GM23338 (cell line): ENCODE data around the gene LRSAM1. TPM values are rescaled to one million over a fixed set of nuclear protein-coding genes. Genes with fewer than 3 reads are reported as not detected.

Source experiments
- ATAC-seq: fragments of 200-7000 bp; cut with Tn5 transposase; 3 replicates; pipeline ENCODE4 v1.9.1; 2020
- DNase-seq: peaks from one replicate; pipeline ENCODE4 v3.0.0-alpha.2; 2015; ENCODE audit warnings: low spot score
- H2AFZ ChIP-seq: fragments of 200-600 bp; sonication (generic); 2 replicates; pipeline ENCODE4 v1.8.0; 2016; ENCODE audit warnings: antibody characterized with exemption, mild to moderate bottlenecking, moderate library complexity
- H3F3A ChIP-seq: fragments of 200-600 bp; sonication (generic); replicated peaks from 2 replicates; pipeline ENCODE4 v1.8.0; 2017; ENCODE audit warnings: antibody characterized with exemption, mixed run types, low read depth
- H3K27ac ChIP-seq: fragments of 200-600 bp; sonication (generic); 2 replicates; pipeline ENCODE4 v1.6.1; 2016; ENCODE audit warnings: low read depth
- H3K27me3 ChIP-seq: fragments of 200-600 bp; sonication (generic); 2 replicates; pipeline ENCODE4 v1.8.0; 2016; ENCODE audit warnings: mild to moderate bottlenecking, mixed run types, moderate library complexity; ENCODE audit not compliant: insufficient read depth
- H3K36me3 ChIP-seq: fragments of 200-600 bp; sonication (generic); 2 replicates; pipeline ENCODE4 v1.8.0; 2016; ENCODE audit warnings: mild to moderate bottlenecking; ENCODE audit not compliant: insufficient read depth
- H3K4me1 ChIP-seq: fragments of 200-600 bp; sonication (generic); 2 replicates; pipeline ENCODE4 v1.8.0; 2016; ENCODE audit warnings: mild to moderate bottlenecking, moderate library complexity; ENCODE audit not compliant: insufficient read depth
- H3K4me2 ChIP-seq: fragments of 200-600 bp; sonication (generic); 2 replicates; pipeline ENCODE4 v1.7.1; 2017; ENCODE audit warnings: mixed run types
- H3K4me3 ChIP-seq: fragments of 200-600 bp; sonication (generic); 2 replicates; pipeline ENCODE4 v1.6.1; 2016; ENCODE audit warnings: mixed run types
- H3K79me2 ChIP-seq: fragments of 200-600 bp; sonication (generic); replicated peaks from 2 replicates; pipeline ENCODE4 v1.8.0; 2017; ENCODE audit warnings: mild to moderate bottlenecking; ENCODE audit not compliant: insufficient read depth
- H3K9me2 ChIP-seq: fragments of 200-600 bp; sonication (generic); 2 replicates; pipeline ENCODE4 v1.8.0; 2017; ENCODE audit not compliant: insufficient read depth
- H4K20me1 ChIP-seq: fragments of 200-600 bp; sonication (generic); replicated peaks from 2 replicates; pipeline ENCODE4 v1.8.0; 2017; ENCODE audit warnings: mild to moderate bottlenecking; ENCODE audit not compliant: insufficient read depth
- H3K27ac Mint-ChIP-seq: 2 replicates; pipeline ENCODE4 v1.8.0; 2020; ENCODE audit warnings: inconsistent platforms, mild to moderate bottlenecking, moderate library complexity, mixed read lengths
- H3K27me3 Mint-ChIP-seq: 3 replicates; pipeline ENCODE4 v1.8.0; 2022; ENCODE audit warnings: low read depth, mild to moderate bottlenecking, moderate library complexity, mixed read lengths, inconsistent platforms; ENCODE audit not compliant: insufficient read depth, poor library complexity
- H3K36me3 Mint-ChIP-seq: 3 replicates; pipeline ENCODE4 v1.8.0; 2021; ENCODE audit warnings: low read depth, mild to moderate bottlenecking, inconsistent platforms, moderate library complexity, mixed read lengths
- H3K4me1 Mint-ChIP-seq: 3 replicates; pipeline ENCODE4 v1.8.0; 2020; ENCODE audit warnings: mild to moderate bottlenecking, inconsistent platforms, mixed read lengths
- H3K4me3 Mint-ChIP-seq: 3 replicates; pipeline ENCODE4 v1.8.0; 2021; ENCODE audit warnings: moderate library complexity, mild to moderate bottlenecking, inconsistent platforms, mixed read lengths
- H3K9me3 Mint-ChIP-seq: 3 replicates; pipeline ENCODE4 v1.8.0; 2020; ENCODE audit warnings: moderate library complexity, mild to moderate bottlenecking, inconsistent platforms, mixed read lengths
- NANOG ChIP-seq: IDR thresholded peaks from 2 replicates; pipeline ENCODE4 v1.6.1; 2016; ENCODE audit warnings: antibody characterized with exemption, borderline replicate concordance
- STAT1 ChIP-seq: IDR thresholded peaks from one replicate; pipeline ENCODE4 v1.6.1; 2016; ENCODE audit warnings: antibody characterized with exemption; ENCODE audit not compliant: unreplicated experiment
- ZNF331 ChIP-seq: fragments of 250-450 bp; sonication (Bioruptor Pico); IDR thresholded peaks from 2 replicates; pipeline ENCODE4 v1.5.0; 2020; ENCODE audit warnings: low read depth, mild to moderate bottlenecking, moderate library complexity
- polyA plus RNA-seq: library from polyadenylated mRNA; unstranded; fragments of >200 nt; fragmentation: Nextera tagmentation; extraction: Ambion mirVana; gene quantifications from 2 replicates; pipeline ENCODE4 v1.2.1, GENCODE V29; 2016
- total RNA-seq: library from RNA; depleted of rRNA; stranded (reverse); fragments of >200 nt; shearing (Covaris generic); gene quantifications from 2 replicates; pipeline ENCODE4 v1.2.3, GENCODE V29; 2014
- TF ChIP-seq, protein P1 (sequence below): fragments of 250-450 bp; sonication (Bioruptor Pico); IDR thresholded peaks from 2 replicates; pipeline ENCODE4 v1.5.0; 2020; ENCODE audit warnings: mild to moderate bottlenecking, moderate library complexity
- TF ChIP-seq, protein P2 (sequence below): IDR thresholded peaks from 2 replicates; pipeline ENCODE4 v1.6.1; 2016; ENCODE audit warnings: antibody characterized with exemption

Gene LRSAM1
- total and polyA plus RNA-seq, 2 experiments from 2014 or later, result 12.8 to 21.9 TPM

DNA sequence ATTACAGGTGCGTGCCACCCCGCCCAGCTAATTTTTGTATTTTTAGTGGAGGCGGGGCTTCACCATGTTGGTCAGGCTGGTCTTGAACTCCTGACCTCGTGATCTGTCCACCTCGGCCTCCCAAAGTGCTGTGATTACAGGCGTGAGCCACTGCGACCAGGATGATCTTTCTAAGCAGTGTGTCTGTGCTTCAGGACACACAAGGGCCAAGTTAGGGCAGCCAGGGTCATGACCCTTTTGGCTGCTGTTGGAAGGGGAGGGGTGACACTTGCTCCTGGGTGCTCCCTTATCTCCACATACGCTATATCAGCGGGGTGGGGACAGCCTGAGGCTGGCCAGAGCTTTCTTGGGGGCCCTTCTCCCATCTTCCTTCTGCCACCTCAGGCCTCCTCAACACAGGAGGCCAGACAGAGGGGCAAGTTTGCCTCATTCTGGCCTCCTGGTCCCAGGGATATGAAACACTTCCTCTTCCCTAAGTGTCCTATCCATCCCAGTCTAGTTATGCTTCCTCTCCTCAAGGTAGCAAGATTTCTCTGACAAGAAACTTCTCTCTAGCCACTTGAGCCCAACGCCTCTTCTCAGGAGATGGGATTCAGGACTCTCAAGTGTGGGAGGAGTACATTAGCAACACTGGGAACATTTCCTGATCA is 29.1 kb upstream of the LRSAM1 start (continued):
- TF ChIP-seq, protein P1, sequence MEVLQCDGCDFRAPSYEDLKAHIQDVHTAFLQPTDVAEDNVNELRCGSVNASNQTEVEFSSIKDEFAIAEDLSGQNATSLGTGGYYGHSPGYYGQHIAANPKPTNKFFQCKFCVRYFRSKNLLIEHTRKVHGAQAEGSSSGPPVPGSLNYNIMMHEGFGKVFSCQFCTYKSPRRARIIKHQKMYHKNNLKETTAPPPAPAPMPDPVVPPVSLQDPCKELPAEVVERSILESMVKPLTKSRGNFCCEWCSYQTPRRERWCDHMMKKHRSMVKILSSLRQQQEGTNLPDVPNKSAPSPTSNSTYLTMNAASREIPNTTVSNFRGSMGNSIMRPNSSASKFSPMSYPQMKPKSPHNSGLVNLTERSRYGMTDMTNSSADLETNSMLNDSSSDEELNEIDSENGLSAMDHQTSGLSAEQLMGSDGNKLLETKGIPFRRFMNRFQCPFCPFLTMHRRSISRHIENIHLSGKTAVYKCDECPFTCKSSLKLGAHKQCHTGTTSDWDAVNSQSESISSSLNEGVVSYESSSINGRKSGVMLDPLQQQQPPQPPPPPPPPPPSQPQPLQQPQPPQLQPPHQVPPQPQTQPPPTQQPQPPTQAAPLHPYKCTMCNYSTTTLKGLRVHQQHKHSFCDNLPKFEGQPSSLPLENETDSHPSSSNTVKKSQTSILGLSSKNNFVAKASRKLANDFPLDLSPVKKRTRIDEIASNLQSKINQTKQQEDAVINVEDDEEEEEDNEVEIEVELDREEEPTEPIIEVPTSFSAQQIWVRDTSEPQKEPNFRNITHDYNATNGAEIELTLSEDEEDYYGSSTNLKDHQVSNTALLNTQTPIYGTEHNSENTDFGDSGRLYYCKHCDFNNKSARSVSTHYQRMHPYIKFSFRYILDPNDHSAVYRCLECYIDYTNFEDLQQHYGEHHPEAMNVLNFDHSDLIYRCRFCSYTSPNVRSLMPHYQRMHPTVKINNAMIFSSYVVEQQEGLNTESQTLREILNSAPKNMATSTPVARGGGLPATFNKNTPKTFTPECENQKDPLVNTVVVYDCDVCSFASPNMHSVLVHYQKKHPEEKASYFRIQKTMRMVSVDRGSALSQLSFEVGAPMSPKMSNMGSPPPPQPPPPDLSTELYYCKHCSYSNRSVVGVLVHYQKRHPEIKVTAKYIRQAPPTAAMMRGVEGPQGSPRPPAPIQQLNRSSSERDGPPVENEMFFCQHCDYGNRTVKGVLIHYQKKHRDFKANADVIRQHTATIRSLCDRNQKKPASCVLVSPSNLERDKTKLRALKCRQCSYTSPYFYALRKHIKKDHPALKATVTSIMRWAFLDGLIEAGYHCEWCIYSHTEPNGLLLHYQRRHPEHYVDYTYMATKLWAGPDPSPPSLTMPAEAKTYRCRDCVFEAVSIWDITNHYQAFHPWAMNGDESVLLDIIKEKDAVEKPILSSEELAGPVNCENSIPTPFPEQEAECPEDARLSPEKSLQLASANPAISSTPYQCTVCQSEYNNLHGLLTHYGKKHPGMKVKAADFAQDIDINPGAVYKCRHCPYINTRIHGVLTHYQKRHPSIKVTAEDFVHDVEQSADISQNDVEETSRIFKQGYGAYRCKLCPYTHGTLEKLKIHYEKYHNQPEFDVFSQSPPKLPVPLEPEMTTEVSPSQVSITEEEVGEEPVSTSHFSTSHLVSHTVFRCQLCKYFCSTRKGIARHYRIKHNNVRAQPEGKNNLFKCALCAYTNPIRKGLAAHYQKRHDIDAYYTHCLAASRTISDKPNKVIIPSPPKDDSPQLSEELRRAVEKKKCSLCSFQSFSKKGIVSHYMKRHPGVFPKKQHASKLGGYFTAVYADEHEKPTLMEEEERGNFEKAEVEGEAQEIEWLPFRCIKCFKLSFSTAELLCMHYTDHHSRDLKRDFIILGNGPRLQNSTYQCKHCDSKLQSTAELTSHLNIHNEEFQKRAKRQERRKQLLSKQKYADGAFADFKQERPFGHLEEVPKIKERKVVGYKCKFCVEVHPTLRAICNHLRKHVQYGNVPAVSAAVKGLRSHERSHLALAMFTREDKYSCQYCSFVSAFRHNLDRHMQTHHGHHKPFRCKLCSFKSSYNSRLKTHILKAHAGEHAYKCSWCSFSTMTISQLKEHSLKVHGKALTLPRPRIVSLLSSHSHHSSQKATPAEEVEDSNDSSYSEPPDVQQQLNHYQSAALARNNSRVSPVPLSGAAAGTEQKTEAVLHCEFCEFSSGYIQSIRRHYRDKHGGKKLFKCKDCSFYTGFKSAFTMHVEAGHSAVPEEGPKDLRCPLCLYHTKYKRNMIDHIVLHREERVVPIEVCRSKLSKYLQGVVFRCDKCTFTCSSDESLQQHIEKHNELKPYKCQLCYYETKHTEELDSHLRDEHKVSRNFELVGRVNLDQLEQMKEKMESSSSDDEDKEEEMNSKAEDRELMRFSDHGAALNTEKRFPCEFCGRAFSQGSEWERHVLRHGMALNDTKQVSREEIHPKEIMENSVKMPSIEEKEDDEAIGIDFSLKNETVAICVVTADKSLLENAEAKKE (CRISPR knock-in tag), result no peak
- TF ChIP-seq STAT1 (no peak), ZNF331 (no peak), NANOG (no peak)

DNA sequence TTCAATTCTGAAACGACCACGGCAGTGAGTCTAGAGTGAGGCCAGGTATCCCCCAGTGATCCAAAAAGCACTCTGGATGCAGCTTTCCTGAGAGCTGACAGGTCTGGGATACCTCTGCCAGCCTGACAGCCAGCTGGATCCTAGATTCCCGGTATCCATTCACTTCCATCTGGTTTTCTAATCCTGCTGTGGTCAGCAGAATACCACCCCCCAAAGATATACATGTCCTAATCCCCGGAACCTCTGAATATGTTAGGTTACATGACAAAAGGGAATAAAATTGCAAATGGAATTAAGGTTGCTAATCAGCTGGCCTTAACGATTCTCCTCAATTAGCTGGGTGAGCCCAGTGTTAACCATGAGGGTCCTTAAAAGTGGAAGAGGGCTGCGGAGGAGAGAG is 28.5 kb upstream of the LRSAM1 start:
- H3K79me2 ChIP-seq, result peaks cover 35% of the 10 kb centered on the region
- no peak for DNase-seq
- no peak overlapping the region for H3K27ac Mint-ChIP-seq
- H3K4me3 ChIP-seq, result peak overlapping the region; percentile 95
- H3K9me3 Mint-ChIP-seq, result no peaks in the 10 kb centered on the region
- no peak for ATAC-seq
- no peak overlapping the region for H3K27ac ChIP-seq
- H3K4me1 ChIP-seq, result peaks cover 12% of the 10 kb centered on the region
- H3K4me2 ChIP-seq, result peak overlapping the region; percentile 100
- H3K9me2 ChIP-seq, result no peaks in the 10 kb centered on the region
- peak overlapping the region; percentile 99 for H3K4me3 Mint-ChIP-seq
- no peaks in the 10 kb centered on the region; the same call in none of the 2 replicates for H4K20me1 ChIP-seq
- H3K27me3 Mint-ChIP-seq, result peaks cover 17% of the 10 kb centered on the region
- 0 out of 2 replicates have a peak, but pooled peaks cover 9% of the 10 kb centered on the region for H3F3A ChIP-seq
- peaks cover 32% of the 10 kb centered on the region for H3K4me1 Mint-ChIP-seq
- H3K36me3 Mint-ChIP-seq, result no peaks in the 10 kb centered on the region; the same call in 2 of the 3 replicates
- no peak overlapping the region for H2AFZ ChIP-seq
- H3K27me3 ChIP-seq, result no peaks in the 10 kb centered on the region
- no peaks in the 10 kb centered on the region for H3K36me3 ChIP-seq
- TF ChIP-seq, protein P1 (CRISPR knock-in tag), result no peak
- TF ChIP-seq, protein P2, sequence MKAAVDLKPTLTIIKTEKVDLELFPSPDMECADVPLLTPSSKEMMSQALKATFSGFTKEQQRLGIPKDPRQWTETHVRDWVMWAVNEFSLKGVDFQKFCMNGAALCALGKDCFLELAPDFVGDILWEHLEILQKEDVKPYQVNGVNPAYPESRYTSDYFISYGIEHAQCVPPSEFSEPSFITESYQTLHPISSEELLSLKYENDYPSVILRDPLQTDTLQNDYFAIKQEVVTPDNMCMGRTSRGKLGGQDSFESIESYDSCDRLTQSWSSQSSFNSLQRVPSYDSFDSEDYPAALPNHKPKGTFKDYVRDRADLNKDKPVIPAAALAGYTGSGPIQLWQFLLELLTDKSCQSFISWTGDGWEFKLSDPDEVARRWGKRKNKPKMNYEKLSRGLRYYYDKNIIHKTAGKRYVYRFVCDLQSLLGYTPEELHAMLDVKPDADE, result no peak
